SK-N-SH (cell line): Measurements from ENCODE around the gene PLOD2. TPM values are rescaled to one million over a fixed set of nuclear protein-coding genes. Genes with fewer than 3 reads are reported as not detected.

Experiments used
- CTCF ChIA-PET: fragments of 300-600, 350-600 bp; formaldehyde crosslinking; extraction: SDS; loops from one replicate; lab custom pipeline; 2021; lab: Yijun Ruan, JAX
- POLR2A ChIA-PET: fragments of 350-600 bp; sonication (Branson Sonifier 250); formaldehyde crosslinking; extraction: SDS; loops from one replicate; lab custom pipeline; 2020; ENCODE audit warnings: antibody characterized with exemption, inconsistent platforms; lab: Yijun Ruan, JAX
- DNase-seq: peaks from one replicate; pipeline ENCODE4 v3.0.0; 2012
- H2AFZ ChIP-seq: fragments of 200-600 bp; sonication (generic); 2 replicates; pipeline ENCODE4 v1.8.1; 2016; ENCODE audit warnings: antibody characterized with exemption, mild to moderate bottlenecking, low read depth
- H3F3A ChIP-seq: fragments of 200-600 bp; sonication (generic); replicated peaks from 2 replicates; pipeline ENCODE3; 2016; ENCODE audit warnings: antibody characterized with exemption, mild to moderate bottlenecking; ENCODE audit not compliant: insufficient read depth
- H3K27ac ChIP-seq, 2 experiments: fragments of 200-500 bp in 1 of 2; fragments of 200-600 bp in 1 of 2; sonication (Bioruptor generic) in 1 of 2; sonication (generic), shearing (Covaris generic) in 1 of 2; 2 replicates each; pipeline versions ENCODE4 v1.5.1 to v1.6.1; 2014 to 2016; ENCODE audit warnings: low read depth in 2 of 2, inconsistent platforms in 1 of 2, low read length in 1 of 2, mild to moderate bottlenecking in 1 of 2, mixed read lengths in 1 of 2
- H3K27me3 ChIP-seq: fragments of 200-600 bp; sonication (generic), shearing (Covaris generic); 2 replicates; pipeline ENCODE4 v1.6.1; 2016; ENCODE audit warnings: mixed run types; ENCODE audit not compliant: insufficient read depth
- H3K36me3 ChIP-seq, 2 experiments: fragments of 200-500 bp in 1 of 2; fragments of 200-600 bp in 1 of 2; sonication (Bioruptor generic) in 1 of 2; sonication (generic) in 1 of 2; replicated peaks in 1 of 2; 2 replicates each; pipeline versions ENCODE3 to v1.5.1; 2014 to 2016; ENCODE audit warnings: low read length in 1 of 2, mild to moderate bottlenecking in 1 of 2; ENCODE audit not compliant: insufficient read depth in 2 of 2, control insufficient read depth in 1 of 2
- H3K4me1 ChIP-seq, 2 experiments: fragments of 200-500 bp in 1 of 2; fragments of 200-600 bp in 1 of 2; sonication (Bioruptor generic) in 1 of 2; sonication (generic), shearing (Covaris generic) in 1 of 2; 2 replicates each; pipeline versions ENCODE4 v1.5.1 to v1.6.1; 2014 to 2016; ENCODE audit warnings: low read depth in 1 of 2, low read length in 1 of 2, mixed run types in 1 of 2; ENCODE audit not compliant: insufficient read depth in 2 of 2, control insufficient read depth in 1 of 2
- H3K4me2 ChIP-seq: fragments of 200-600 bp; sonication (generic), shearing (Covaris generic); 2 replicates; pipeline ENCODE4 v1.6.1; 2017; ENCODE audit warnings: mixed run types
- H3K4me3 ChIP-seq, 2 experiments: fragments of 200-500 bp in 1 of 2; fragments of 200-600 bp in 1 of 2; sonication (Bioruptor generic) in 1 of 2; sonication (generic), shearing (Covaris generic) in 1 of 2; 2 replicates each; pipeline versions ENCODE4 v1.5.1 to v1.8.1; 2014 to 2016; ENCODE audit warnings: low read depth in 2 of 2, inconsistent platforms in 1 of 2, low read length in 1 of 2, mild to moderate bottlenecking in 1 of 2, mixed read lengths in 1 of 2, moderate library complexity in 1 of 2
- H3K79me2 ChIP-seq: fragments of 200-600 bp; sonication (generic); 2 replicates; pipeline ENCODE4 v1.8.1; 2017; ENCODE audit warnings: mild to moderate bottlenecking; ENCODE audit not compliant: insufficient read depth
- H3K9ac ChIP-seq: fragments of 200-600 bp; sonication (generic); 2 replicates; pipeline ENCODE4 v1.6.1; 2017; ENCODE audit warnings: mixed run types
- H3K9me2 ChIP-seq: fragments of 200-600 bp; sonication (generic); 2 replicates; pipeline ENCODE4 v1.6.1; 2017; ENCODE audit warnings: mixed run types
- H3K9me3 ChIP-seq: fragments of 200-600 bp; sonication (generic); 2 replicates; pipeline ENCODE4 v1.6.1; 2017; ENCODE audit warnings: mixed run types, mild to moderate bottlenecking, moderate library complexity
- H4K20me1 ChIP-seq: fragments of 200-600 bp; sonication (generic); 2 replicates; pipeline ENCODE4 v1.6.1; 2017; ENCODE audit warnings: mild to moderate bottlenecking, mixed run types; ENCODE audit not compliant: insufficient read depth
- FOXM1 ChIP-seq: IDR thresholded peaks from 2 replicates; pipeline ENCODE4 v1.4.0; 2012; ENCODE audit warnings: low read depth, mild to moderate bottlenecking
- GABPA ChIP-seq: IDR thresholded peaks from 2 replicates; pipeline ENCODE4 v1.4.0; 2012; ENCODE audit warnings: low read depth, mild to moderate bottlenecking
- MXI1 ChIP-seq: IDR thresholded peaks from 2 replicates; pipeline ENCODE4 v1.6.1; 2012; ENCODE audit warnings: mild to moderate bottlenecking, low read depth, low read length, improper control_type of control experiment
- PBX3 ChIP-seq: IDR thresholded peaks from 2 replicates; pipeline ENCODE4; 2012
- RAD21 ChIP-seq: IDR thresholded peaks from 2 replicates; pipeline ENCODE4 v1.6.1; 2012; ENCODE audit warnings: mild to moderate bottlenecking, low read length
- RCOR1 ChIP-seq: fragments of 150-350 bp; IDR thresholded peaks from 2 replicates; pipeline ENCODE4 v1.6.1; 2017; ENCODE audit warnings: antibody characterized with exemption, low read length
- SIN3A ChIP-seq: IDR thresholded peaks from 2 replicates; pipeline ENCODE4 v1.6.1; 2012; ENCODE audit warnings: low read depth, mild to moderate bottlenecking, low read length, moderate library complexity, borderline replicate concordance
- TAF1 ChIP-seq: IDR thresholded peaks from 2 replicates; pipeline ENCODE4 v1.6.1; 2012; ENCODE audit warnings: low read depth, mild to moderate bottlenecking, low read length, moderate library complexity, borderline replicate concordance
- TCF12 ChIP-seq: IDR thresholded peaks from 2 replicates; pipeline ENCODE4 v1.4.0; 2012
- TEAD4 ChIP-seq: IDR thresholded peaks from 2 replicates; pipeline ENCODE4 v1.4.0; 2012; ENCODE audit warnings: mild to moderate bottlenecking, borderline replicate concordance; ENCODE audit not compliant: insufficient read depth
- polyA plus RNA-seq, 3 experiments: library from polyadenylated mRNA; depleted of rRNA; stranded (reverse); fragments of >200 nt; gene quantifications; 2 replicates each; pipeline ENCODE4 v1.2.3, GENCODE V29; 2012
- TF ChIP-seq, protein P1 (sequence below): fragments of 150-350 bp; IDR thresholded peaks from 2 replicates; pipeline ENCODE4 v1.6.1; 2016; ENCODE audit warnings: mild to moderate bottlenecking, low read depth, low read length
- TF ChIP-seq, protein P2 (sequence below): IDR thresholded peaks from 2 replicates; pipeline ENCODE4 v1.4.0; 2012; ENCODE audit warnings: low read depth, borderline replicate concordance
- TF ChIP-seq, protein P3 (sequence below): IDR thresholded peaks from 2 replicates; pipeline ENCODE4 v1.4.0; 2012; ENCODE audit warnings: low read depth, borderline replicate concordance
- TF ChIP-seq, protein P4 (sequence below): IDR thresholded peaks from 2 replicates; pipeline ENCODE4 v1.4.0; 2012; ENCODE audit warnings: low read depth

The PLOD2 gene
- polyA plus RNA-seq, 1 of the 3 experiments (the other 2 are of a cell fraction) = 0.58 TPM

DNA sequence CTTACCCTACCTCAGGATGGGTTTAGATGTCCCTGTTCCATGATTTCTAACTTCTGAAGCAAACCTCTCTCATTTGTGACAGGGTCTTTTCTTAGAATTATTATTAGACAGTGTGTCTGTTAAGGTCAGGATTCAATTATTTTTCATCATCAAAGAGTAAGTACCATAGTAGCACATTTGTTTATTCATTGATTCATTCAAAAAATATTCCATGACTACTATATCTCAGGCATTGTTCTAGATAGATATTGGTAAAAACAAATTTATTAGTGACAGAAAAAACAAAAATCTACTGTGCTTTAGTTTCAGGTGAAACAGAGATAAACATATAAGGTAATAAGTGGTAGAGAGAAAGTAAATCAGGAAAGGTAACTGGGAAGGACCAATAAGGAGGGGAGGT lies 3.5 kb upstream of the PLOD2 start:
- Histone ChIP-seq H3K27me3 (peaks cover 22% of the 10 kb centered on the region), H2AFZ (no peak overlapping the region), H3K27ac (0 out of 4 replicates have a peak overlapping the region, but pooled peaks of 1 of the 2 experiments have one; percentile 24), H4K20me1 (no peaks in the 10 kb centered on the region; the same call in 1 of the 2 replicates), H3K4me3 (no peak overlapping the region), H3K9ac (no peak overlapping the region), H3K36me3 (no peaks in the 10 kb centered on the region), H3K9me3 (no peaks in the 10 kb centered on the region), H3K4me1 (no peaks in the 10 kb centered on the region; a peak in 2 of 4 replicates), H3K79me2 (no peaks in the 10 kb centered on the region), H3K9me2 (no peaks in the 10 kb centered on the region), H3K4me2 (0 out of 2 replicates have a peak overlapping the region, but pooled peaks have one; percentile 28), H3F3A (peaks cover 13% of the 10 kb centered on the region)
- DNase-seq = no peak
- CTCF ChIA-PET = no interaction called here
- POLR2A ChIA-PET = no interaction called here
- TF ChIP-seq, protein P1, sequence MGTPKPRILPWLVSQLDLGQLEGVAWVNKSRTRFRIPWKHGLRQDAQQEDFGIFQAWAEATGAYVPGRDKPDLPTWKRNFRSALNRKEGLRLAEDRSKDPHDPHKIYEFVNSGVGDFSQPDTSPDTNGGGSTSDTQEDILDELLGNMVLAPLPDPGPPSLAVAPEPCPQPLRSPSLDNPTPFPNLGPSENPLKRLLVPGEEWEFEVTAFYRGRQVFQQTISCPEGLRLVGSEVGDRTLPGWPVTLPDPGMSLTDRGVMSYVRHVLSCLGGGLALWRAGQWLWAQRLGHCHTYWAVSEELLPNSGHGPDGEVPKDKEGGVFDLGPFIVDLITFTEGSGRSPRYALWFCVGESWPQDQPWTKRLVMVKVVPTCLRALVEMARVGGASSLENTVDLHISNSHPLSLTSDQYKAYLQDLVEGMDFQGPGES = no peak
- TF ChIP-seq SIN3A (no peak), FOXM1 (no peak)

GRCh38 chr3:146164071-146164470 lies 3.1 kb upstream of the PLOD2 start:
- Histone ChIP-seq H3F3A (peaks cover 13% of the 10 kb centered on the region), H3K27ac (no peak overlapping the region), H3K4me2 (no peak overlapping the region), H3K4me1 (no peaks in the 10 kb centered on the region; a peak in 2 of 4 replicates), H3K9ac (no peak overlapping the region), H3K4me3 (no peak overlapping the region), H3K79me2 (no peaks in the 10 kb centered on the region), H3K9me2 (no peaks in the 10 kb centered on the region), H3K36me3 (no peaks in the 10 kb centered on the region), H2AFZ (no peak overlapping the region), H3K27me3 (peaks cover 22% of the 10 kb centered on the region), H4K20me1 (no peaks in the 10 kb centered on the region; the same call in 1 of the 2 replicates), H3K9me3 (no peaks in the 10 kb centered on the region)
- POLR2A ChIA-PET = no interaction called here
- TF ChIP-seq PBX3 (no peak), RAD21 (no peak), TCF12 (no peak), MXI1 (no peak), RCOR1 (no peak), GABPA (no peak), TAF1 (no peak), TEAD4 (no peak), SIN3A (no peak)
- TF ChIP-seq, protein P2, sequence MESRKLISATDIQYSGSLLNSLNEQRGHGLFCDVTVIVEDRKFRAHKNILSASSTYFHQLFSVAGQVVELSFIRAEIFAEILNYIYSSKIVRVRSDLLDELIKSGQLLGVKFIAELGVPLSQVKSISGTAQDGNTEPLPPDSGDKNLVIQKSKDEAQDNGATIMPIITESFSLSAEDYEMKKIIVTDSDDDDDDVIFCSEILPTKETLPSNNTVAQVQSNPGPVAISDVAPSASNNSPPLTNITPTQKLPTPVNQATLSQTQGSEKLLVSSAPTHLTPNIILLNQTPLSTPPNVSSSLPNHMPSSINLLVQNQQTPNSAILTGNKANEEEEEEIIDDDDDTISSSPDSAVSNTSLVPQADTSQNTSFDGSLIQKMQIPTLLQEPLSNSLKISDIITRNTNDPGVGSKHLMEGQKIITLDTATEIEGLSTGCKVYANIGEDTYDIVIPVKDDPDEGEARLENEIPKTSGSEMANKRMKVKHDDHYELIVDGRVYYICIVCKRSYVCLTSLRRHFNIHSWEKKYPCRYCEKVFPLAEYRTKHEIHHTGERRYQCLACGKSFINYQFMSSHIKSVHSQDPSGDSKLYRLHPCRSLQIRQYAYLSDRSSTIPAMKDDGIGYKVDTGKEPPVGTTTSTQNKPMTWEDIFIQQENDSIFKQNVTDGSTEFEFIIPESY = no peak
- TF ChIP-seq, protein P3, sequence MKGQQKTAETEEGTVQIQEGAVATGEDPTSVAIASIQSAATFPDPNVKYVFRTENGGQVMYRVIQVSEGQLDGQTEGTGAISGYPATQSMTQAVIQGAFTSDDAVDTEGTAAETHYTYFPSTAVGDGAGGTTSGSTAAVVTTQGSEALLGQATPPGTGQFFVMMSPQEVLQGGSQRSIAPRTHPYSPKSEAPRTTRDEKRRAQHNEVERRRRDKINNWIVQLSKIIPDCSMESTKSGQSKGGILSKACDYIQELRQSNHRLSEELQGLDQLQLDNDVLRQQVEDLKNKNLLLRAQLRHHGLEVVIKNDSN = no peak
- TF ChIP-seq, protein P4, sequence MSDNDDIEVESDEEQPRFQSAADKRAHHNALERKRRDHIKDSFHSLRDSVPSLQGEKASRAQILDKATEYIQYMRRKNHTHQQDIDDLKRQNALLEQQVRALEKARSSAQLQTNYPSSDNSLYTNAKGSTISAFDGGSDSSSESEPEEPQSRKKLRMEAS = no peak
- CTCF ChIA-PET = no interaction called here
- no peak for DNase-seq
